ENCODE results near the gene ACAA2. TPM values are rescaled to one million over a fixed set of nuclear protein-coding genes. Genes with fewer than 3 reads are reported as not detected.

The ACAA2 gene
- total RNA-seq, 1 experiment from 2014 or later, result 18.2 TPM

- Histone ChIP-seq H2AFZ (ENCODE audit: low read depth, low read length, poor library complexity, severe bottlenecking) (no peak overlapping the region), H4K20me1 (ENCODE audit: insufficient read depth) (no peaks in the 10 kb centered on the region), H3K4me1 (ENCODE audit: control insufficient read depth in 1 of 2, insufficient read depth in 2 of 2, low read length in 2 of 2) (no peaks in the 10 kb centered on the region), H3K9me2 (ENCODE audit: insufficient read depth) (no peaks in the 10 kb centered on the region), H3K27me3 (ENCODE audit: insufficient read depth, low read length) (no peaks in the 10 kb centered on the region), H3K9me3 (ENCODE audit: control insufficient read depth in 1 of 2, insufficient read depth in 1 of 2, low read depth in 1 of 2, low read length in 2 of 2) (no peaks in the 10 kb centered on the region), H3K27ac (ENCODE audit: low read depth, low read length) (no peak overlapping the region), H3K79me2 (ENCODE audit: insufficient read depth, low read length) (no peaks in the 10 kb centered on the region), H3K36me3 (ENCODE audit: control insufficient read depth in 1 of 2, insufficient read depth in 2 of 2, low read length in 2 of 2) (peaks cover 0 to 4% of the 10 kb centered on the region in 2 experiments; a peak in 2 of 4 replicates), H3K9ac (ENCODE audit: low read length) (no peak overlapping the region), H3K4me2 (ENCODE audit: low read length) (no peak overlapping the region), H3K4me3 (replicated peaks in 1 of 2; ENCODE audit: low read depth in 1 of 2, low read length in 2 of 2) (no peak overlapping the region)
- no peak for DNase-seq (ENCODE audit: low read depth, low spot score)
- intact Hi-C loops (cut with micrococcal nuclease), result no loop called here
- ChIA-PET CTCF (no interaction called here), POLR2A (no interaction called here), RAD21 (ENCODE audit: low non-redundant PET in 1 of 2, low total read pairs in 2 of 2, uncharacterized antibody in 2 of 2, unreplicated experiment in 2 of 2) (no interaction called here)
- no peak for TF ChIP-seq CTCF (IDR thresholded peaks at IDR 0.05 in 2 of 3, conservative IDR thresholded peaks at IDR 0.05 in 1 of 3; ENCODE audit: borderline replicate concordance in 1 of 3, insufficient read depth in 1 of 3, low read depth in 2 of 3, low read length in 2 of 3)
- no peak for TF ChIP-seq RAD21 (IDR thresholded peaks at IDR 0.05; ENCODE audit: low read depth)
- no peak for TF ChIP-seq ZNF274 (IDR thresholded peaks at IDR 0.05; ENCODE audit: low read depth, low read length)
- no peak for TF ChIP-seq POLR2AphosphoS5 (IDR thresholded peaks at IDR 0.05; ENCODE audit: low read depth, low read length)
- no peak for TF ChIP-seq EGR1 (IDR thresholded peaks at IDR 0.05; ENCODE audit: low read depth)
- no peak for ATAC-seq
- no TSS peak for BruUV-seq (replicated peaks)
These were observed 17.5 kb downstream of the ACAA2 start for GRCh38 chr18:49795612-49796552.

- H3K27me3 ChIP-seq (ENCODE audit: insufficient read depth, low read length), result no peaks in the 10 kb centered on the region
- intact Hi-C loops (cut with micrococcal nuclease), result no loop called here
- no peak overlapping the region for H3K4me3 ChIP-seq (replicated peaks in 1 of 2; ENCODE audit: low read depth in 1 of 2, low read length in 2 of 2)
- no peak overlapping the region for H2AFZ ChIP-seq (ENCODE audit: low read depth, low read length, poor library complexity, severe bottlenecking)
- RAD21 ChIA-PET (ENCODE audit: low non-redundant PET in 1 of 2, low total read pairs in 2 of 2, uncharacterized antibody in 2 of 2, unreplicated experiment in 2 of 2), result no interaction called here
- ATAC-seq (no peak), DNase-seq (ENCODE audit: low read depth, low spot score) (no peak)
- no peaks in the 10 kb centered on the region for H3K9me3 ChIP-seq (ENCODE audit: control insufficient read depth in 1 of 2, insufficient read depth in 1 of 2, low read depth in 1 of 2, low read length in 2 of 2)
- H3K4me2 ChIP-seq (ENCODE audit: low read length), result no peak overlapping the region
- TF ChIP-seq MAX (IDR thresholded peaks at IDR 0.05) (no peak), SP1 (IDR thresholded peaks at IDR 0.05; ENCODE audit: low read depth) (no peak), ZBTB33 (IDR thresholded peaks at IDR 0.05; ENCODE audit: extremely low read depth, insufficient replicate concordance, low read length) (no peak), ELF1 (IDR thresholded peaks at IDR 0.05; ENCODE audit: borderline replicate concordance, low read depth) (no peak), YY1 (IDR thresholded peaks at IDR 0.05; ENCODE audit: extremely low read depth, insufficient replicate concordance, low read depth, low read length) (no peak), EZH2 (IDR thresholded peaks at IDR 0.05) (no peak), ZFX (IDR thresholded peaks at IDR 0.05) (no peak), CEBPB (IDR thresholded peaks at IDR 0.05; ENCODE audit: low read depth) (no peak), POLR2A (IDR thresholded peaks at IDR 0.05; ENCODE audit: borderline replicate concordance, extremely low read depth, insufficient read depth, insufficient read length) (no peak), TCF7L2 (IDR thresholded peaks at IDR 0.05; ENCODE audit: borderline replicate concordance, extremely low read depth, insufficient read depth, insufficient read length) (no peak), CBX3 (IDR thresholded peaks at IDR 0.05; ENCODE audit: low read depth) (no peak), POLR2AphosphoS5 (IDR thresholded peaks at IDR 0.05; ENCODE audit: low read depth, low read length) (no peak)
- no peaks in the 10 kb centered on the region for H3K79me2 ChIP-seq (ENCODE audit: insufficient read depth, low read length)
- H3K9me2 ChIP-seq (ENCODE audit: insufficient read depth), result no peaks in the 10 kb centered on the region
- H3K9ac ChIP-seq (ENCODE audit: low read length), result no peak overlapping the region
- no TSS peak for BruUV-seq (replicated peaks)
- H3K4me1 ChIP-seq (ENCODE audit: control insufficient read depth in 1 of 2, insufficient read depth in 2 of 2, low read length in 2 of 2), result no peaks in the 10 kb centered on the region
- CTCF ChIA-PET, result interaction anchor here (1.3 kb wide), 1 partner anchor 10 kb away, joined by 3 read pairs; no protein-coding TSS in a partner anchor
- POLR2A ChIA-PET, result no interaction called here
- peaks cover 0 to 4% of the 10 kb centered on the region in 2 experiments; a peak in 2 of 4 replicates for H3K36me3 ChIP-seq (ENCODE audit: control insufficient read depth in 1 of 2, insufficient read depth in 2 of 2, low read length in 2 of 2)
- H3K27ac ChIP-seq (ENCODE audit: low read depth, low read length), result no peak overlapping the region
- no peaks in the 10 kb centered on the region for H4K20me1 ChIP-seq (ENCODE audit: insufficient read depth)
These were observed 18.6 kb downstream of the ACAA2 start for GRCh38 chr18:49794743-49795142.
